NCI-H1417 (cell line): ENCODE measurements around the gene CTNNBIP1.
"Not testable (repeated sequence)": the region's sequence is repeated elsewhere in the genome, so short reads cannot be mapped to it uniquely, and the experiment has no call there.

ENCODE experiments used
- DNase-seq, 3 experiments: peaks; one replicate each; lab custom pipeline; 2025; lab: John Stamatoyannopoulos, UW

CTNNBIP1 gene

DNA sequence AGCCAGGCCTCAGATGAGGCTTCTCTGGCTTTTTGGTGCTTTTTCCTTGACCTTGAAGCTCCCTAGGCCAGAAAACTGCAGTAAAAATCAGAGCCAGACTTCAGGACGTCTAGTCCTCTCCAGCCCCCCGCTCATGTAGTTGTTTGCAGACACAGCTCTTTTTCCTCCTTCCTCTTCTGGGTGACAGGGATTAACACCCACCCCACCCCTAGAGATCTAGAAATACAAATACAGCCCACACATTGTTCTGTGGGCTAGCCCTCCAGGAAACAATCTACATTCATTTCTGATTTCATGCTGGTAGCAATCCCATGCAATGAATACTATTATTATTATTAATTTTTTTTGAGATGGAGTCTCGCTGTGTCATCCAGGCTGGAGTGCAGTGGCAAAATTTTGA is 76.4 kb downstream of the CTNNBIP1 start:
- no peak for DNase-seq

DNA sequence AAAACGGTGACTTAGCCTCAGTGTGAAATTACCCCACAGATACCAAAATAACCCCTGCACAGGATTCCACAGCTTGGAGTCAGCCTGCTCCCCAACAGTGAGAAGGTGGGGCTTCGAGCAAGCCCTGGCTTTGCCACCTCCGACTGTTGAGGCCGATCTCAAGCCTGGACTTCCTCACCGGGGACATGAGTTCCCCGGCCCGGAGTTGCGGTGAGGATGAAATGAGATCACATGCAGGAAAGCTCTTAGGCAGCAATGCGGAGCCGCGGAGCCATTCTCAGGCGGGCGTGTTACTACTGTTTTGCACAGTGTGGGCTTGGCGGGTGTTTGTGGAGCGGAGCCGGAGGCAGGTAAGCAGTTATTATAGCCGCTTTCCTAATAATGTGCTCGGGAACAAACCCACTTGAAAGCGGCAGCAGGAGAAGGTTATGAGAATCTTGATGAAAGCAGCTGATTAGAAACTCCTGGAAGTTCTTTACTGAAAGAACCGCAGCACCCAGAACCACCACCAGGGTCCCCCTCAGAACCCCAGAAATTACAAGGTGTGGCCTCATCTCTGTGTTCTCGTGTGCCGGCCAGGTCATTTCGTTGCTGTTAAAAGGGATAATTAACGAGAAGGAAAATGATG is 82.4 kb downstream of the CTNNBIP1 start:
- peak; percentile 54 to 70 (median 55) for DNase-seq

DNA sequence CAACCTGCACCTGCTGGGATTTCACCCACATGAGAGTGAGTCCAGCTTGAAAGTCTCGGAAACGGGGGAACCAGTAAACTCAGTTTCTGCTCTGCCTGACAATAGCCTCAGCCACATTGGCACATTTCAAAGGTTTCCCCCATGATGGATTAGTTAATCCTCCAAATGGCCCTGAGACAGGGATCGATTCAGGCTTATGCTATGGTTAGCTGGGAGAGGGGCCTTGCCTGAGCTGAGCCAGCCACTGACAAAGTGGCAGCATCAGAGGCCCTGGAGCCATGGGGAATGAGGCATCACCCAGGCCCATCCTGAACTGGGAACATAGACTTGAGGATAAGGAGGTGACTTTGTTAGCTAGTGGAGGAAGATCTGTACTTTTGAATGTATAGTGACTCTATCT is 83.5 kb downstream of the CTNNBIP1 start:
- no peak for DNase-seq

DNA sequence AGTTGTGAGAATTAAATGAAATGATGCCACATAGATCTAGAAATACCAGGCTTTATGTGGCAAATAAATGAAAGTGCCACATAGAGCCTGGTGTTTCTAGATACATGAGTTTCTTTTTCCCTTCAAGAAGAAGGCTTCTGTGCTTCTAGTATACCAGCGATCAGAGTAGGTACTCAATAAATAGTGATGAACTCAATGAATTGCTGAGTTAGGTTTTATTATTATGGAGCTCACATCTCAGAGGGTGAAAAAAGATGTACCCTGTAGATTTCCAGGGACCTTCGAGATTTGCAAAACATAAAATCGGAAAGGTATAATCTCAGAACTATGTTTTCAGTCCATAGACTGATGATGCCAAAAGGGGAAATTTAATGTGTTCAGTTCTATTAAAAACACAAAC is 84.0 kb downstream of the CTNNBIP1 start:
- DNase-seq: no peak

DNA sequence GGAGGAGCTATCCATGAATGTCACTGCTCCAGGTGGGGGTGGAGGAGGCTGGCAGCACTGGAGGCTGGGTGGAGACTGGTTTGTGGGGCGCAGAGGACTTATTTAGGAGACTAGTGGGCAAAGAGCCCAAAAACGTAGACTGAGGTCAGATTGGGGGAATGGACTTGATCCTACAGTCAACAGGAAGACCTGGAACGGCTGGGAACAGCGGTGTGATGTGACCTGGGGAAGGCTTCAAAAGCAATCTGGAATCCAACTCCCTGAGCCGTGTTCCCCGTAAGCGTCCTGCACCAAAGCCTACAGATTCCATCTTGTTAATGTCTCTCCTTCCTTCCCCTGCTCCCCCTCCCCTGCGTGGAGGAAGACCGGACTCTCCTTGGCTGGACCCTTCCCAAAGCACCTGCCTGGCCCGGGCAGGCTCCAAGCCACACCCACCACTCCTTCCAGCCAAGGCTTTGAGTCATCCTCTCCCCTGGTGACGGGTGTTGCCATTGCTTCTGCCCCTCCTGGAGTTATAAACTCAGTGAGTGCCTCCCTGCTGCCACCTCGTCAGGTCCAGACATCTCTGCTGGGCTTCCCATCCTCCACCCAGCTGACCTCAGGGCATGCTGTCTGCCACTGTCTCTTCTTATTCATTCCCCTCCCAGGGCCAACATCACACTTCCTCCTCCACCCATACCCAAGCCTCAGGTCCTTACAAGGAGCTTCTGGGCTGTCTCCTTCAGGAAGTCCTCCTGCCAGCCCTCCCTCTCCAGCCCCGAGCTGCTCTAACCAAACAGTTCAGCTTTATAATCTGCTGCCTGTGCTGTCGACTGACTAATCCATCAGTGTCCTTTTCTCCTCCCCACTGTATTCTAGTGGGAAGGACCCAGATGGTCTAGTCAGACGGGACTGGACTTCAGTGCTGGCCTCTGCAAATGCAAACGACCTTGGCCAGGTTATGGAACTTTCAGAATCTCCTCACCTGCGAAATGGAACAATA is 84.7 kb downstream of the CTNNBIP1 start:
- DNase-seq: peak; percentile 37 to 57 (median 56)

DNA sequence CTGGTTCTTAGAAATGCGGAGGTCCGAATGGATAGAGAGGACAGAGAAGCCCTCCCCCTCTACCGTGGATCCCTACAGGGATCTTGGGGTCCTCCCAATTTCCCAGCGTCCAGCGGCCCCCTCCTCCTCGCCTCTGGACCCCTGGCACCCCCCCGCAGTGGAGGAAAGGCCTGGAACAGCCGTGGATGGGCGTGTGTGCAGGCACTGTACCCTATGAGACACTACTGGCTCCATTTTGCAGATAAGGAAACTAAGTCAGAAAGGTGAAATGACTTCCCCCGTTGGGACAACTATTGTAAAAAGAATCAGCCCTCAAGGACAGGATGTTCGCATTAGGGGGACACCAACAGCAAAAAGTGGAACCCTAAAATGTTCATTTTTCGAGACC is 85.4 kb downstream of the CTNNBIP1 start:
- no peak for DNase-seq

DNA sequence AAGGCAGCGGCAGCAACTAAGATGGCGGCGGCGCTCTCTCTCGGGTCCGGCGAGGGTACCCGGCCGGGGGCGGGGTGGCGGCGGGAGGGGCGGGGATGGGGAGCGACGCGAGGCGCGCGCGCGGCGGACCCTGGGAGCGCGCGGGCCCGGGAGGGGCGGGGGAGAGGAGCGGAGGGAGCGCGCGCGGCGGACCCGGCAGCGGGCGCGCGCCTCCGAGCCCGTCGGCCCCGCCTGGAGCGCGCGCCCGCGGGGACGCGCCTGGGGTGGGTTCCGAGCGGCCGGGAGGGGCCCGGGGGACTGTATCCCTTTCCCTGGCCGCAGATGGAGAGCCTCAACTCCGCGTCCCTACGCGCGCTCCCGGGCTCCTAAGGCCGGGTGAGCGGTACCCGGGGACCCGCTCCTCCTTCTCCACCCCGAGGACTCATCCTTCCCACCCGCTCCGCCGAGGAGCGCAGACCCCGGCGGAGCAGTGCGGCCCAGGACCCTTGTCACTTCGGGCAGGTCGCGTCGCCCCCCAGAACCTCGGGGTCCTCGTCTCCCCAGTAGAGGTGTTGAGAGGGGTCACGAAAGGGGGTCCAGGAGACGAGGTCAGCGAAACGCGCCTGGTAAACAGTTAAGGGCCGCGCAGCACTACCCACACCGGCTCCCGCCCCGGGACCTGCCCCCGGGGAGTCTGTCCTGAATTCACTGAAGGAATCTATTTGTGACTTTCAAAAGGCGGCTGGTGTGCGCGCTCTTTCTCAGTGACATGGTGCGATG is 85.9 kb downstream of the CTNNBIP1 start, which contains the start of gene CLSTN1:
Gene CLSTN1 (minus strand): TSS at position 23 of the 759 bp plus-strand sequence. CDS start 232 bp downstream, outside the sequence.
- DNase-seq: peak; percentile 82 to 87 (median 84)

DNA sequence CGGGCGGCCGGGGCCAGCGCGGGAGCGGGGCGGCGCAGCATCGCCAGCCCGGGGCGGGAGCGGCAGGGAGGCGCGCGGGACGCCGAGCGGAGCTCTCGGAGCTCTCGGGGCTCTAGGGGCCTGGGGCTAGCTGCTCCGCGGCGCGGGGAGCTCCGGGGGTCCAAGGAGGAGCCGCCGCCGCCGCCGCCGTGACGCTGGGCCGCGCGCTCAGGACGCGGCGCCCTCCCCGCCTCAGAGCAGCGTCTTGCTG is 86.5 kb downstream of the CTNNBIP1 start:
- no peak for DNase-seq

DNA sequence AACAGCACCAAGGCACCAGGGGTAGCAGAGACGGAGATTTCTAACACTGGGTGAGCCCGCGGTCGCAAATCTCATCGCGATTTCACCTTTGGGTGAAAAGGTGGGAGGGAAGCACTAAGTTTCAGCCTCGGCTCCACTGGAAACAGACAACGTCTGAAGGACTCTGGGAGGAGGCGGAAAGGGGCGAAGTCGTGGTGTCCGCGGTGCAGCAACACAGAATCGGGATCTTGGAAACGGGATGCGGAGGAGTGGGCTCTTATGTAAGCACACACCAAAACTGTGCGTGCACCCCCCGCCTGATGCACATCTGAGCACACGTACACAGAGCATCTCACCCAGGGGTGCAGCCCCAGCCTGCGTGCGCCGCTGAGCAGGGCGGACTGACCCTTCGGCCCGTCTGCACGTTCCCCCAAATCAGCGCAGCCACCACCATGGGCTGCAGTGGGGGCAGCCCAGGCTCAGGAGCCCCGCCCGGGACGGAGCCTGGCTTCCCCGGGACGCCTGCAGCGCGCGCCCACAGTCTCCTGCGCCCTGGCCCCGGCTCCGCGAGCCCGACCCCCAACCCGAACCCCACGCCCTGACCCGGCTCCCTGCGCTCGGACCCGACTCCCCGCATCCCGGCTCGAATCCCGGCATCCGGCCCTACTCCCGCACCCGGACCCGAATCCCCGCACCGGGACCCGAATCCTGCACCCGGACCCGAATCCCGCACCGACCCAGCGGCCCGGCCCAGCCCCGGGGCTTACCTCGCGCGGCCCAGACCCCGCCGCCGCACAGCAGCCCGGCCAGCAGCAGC is 87.0 kb downstream of the CTNNBIP1 start:
- DNase-seq: peak; percentile 12 to 69 (median 60)

DNA sequence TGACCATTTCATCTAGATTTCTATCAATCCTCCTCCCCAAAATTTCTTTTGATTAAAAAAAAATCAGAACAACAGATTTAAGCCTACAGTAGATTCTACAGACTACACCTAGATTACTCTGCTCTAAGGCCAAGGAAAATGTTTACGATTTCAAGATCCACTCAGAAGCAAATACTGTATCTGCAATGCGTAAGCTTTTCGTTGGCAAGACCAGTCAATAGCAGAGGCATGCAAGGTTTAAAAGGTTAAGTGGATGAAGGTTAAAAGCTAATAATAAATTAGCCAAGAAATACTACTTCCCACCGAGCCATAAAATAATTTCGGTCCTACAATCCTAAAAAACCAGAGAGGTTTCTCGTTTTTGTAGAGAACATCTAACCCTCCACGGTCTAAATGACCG is 87.6 kb downstream of the CTNNBIP1 start:
- peak in 1 of 3 experiments; percentile 57 for DNase-seq

DNA sequence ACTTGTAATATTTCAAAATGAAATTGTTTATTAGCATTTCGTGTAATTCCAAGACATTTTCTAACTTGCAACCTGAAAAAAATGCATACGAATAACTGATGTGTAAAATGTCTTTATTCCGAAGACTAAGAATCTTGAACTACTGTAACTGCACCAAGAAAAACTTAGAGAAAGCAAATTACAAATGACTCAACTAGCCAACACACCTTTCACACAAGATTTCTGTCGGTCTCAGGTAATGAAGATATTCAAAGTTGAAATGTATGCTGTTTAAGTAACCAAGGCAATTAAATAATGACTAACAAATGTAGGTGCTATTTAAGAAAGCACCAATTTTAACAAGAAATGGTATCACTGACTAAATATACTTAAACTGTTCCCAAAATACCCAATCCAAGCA is 88.4 kb downstream of the CTNNBIP1 start:
- no peak for DNase-seq

DNA sequence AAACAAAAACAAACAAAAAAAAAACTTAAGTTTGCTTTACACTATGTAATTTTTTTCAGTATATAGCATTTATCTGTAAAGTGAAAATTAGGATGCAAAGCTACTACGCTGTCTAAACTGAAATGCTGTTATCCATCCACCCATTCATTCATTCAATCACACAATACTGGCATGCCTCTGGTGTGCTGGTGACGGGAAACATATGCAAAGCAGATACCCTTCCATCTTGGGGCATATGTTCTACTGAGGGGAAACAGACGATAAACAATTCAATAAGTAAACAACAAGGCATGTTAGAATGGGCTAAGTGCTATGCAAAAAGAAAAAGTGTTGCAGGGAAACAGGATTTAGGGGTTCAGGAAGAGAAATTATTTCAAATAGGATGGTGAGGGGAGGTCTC is 89.5 kb downstream of the CTNNBIP1 start:
- no peak for DNase-seq

DNA sequence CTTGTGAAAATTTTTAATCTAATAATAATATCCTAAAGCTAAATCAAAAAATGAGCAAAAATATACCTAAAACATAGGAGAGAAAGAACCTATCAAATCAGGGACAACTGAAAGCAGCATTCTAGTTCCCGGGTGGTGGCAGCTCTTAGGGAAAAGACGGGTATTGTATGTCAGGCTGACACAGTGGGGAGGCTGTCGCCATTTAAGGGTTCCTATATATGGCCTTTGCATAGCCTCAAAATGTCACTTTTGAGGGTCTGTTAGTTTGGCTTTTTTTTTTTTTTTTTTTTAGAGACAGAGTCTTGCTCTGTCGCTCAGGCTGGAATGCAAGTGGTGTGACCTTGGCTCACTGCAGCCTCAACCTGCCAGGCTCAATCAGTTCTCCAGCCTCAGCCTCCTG is 92.3 kb downstream of the CTNNBIP1 start:
- DNase-seq: no peak

DNA sequence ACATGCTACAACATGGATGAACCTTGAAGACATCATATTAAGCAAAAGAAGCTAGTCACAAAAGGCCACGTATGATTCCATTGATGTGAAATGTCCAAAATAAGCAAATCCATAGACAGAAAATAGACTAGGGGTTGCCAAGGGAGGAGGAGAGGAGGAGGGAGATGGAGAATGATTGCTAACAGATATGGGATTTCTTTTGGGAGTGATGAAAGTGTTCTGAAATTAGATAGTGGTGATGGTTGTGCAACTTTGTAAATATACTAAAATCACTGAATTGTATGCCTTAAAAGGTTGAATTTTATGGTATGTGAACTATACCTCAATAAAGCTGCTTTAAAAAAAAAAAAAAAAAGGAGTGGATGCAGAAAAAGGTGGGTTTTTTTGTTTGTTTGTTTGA is 93.9 kb downstream of the CTNNBIP1 start:
- no peak for DNase-seq

DNA sequence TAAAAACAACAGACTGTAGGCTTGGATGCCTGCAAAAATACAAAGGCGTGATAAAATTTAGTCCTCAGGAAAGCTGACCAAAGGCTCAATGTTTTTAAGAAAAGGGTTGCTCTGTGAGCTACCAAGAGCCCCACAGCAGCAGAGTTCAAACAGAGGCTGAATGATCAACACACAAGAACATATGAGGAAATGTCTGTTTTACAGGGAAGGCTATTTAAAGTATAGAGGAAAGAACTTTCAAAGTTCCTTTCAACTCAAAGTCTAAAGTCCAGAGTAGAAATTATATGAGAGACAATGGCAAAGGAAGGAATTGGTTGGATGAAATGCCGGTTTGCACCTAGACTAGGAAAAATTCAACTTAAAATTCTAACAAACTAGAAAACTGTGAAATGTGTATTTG is 94.9 kb downstream of the CTNNBIP1 start:
- DNase-seq: no peak

DNA sequence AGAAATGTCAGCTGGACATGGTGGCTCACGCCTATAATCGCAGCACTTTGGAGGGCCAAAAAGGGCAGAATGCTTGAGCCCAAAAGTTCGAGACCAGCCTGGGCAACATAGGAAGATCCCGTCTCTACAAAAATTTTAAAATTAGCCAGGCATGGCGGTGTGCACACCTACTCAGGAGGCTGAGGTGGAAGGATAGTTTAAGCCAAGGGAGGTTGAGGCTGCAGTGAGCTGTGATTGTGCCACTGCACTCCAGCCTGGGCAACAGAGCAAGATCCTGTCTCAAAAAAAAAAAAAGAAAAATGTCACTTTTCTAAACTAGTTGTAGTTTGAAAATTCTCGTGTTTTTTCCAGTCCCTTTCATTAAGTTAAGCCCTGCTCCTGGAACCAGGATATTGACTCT is 95.5 kb downstream of the CTNNBIP1 start:
- no peak for DNase-seq

DNA sequence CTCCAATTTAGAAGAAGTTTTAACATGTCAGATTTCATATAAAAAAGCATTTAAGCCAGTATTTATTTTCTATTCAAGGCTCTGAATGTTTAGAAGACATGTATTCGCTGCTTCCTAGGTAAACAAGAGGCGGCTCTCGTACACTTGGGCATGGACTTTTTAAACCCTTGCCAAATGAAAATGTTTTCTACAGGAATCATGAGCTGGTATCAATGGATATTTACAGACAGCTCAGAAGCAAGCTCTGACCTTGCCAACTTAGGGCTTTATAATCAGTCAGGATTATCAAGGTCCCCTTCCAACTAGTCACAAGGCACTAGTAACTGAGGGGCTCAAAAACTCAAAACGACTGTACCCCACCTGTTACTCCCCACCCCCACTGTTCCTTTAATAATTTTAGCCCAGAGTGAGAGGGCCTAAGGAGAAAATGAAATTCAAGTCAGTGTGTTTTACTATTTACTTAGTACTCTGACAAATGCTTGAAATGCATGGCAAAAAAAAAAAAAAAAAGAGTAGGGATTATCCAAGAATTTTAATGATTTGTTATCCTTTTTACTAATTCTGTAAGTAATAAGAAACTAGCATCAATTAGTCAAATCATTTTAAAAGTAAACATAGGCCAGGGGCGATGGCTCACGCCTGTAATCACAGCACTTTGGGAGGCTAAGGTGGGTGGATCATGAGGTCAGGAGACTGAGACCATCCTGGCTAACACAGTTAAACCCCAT is 98.7 kb downstream of the CTNNBIP1 start:
- DNase-seq: no peak

DNA sequence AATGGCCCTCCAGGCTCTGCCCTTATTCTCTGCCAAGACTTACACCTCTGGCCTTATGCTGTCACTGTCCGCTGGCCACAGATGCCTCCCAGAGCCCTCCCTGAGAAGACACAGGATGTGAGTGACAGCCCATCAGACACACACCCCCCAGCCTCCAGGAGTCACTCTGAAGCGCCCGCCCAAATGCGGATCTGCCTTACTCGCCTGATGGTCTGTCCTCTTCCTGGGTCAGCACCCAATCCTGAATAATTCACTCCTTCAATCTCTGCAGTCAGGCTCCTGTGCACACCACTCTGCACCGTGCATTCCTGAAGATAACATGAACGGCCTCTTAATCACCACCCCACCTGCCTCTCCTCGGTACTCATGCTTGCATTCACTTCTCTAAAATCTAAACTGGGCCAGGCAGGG is 101.0 kb downstream of the CTNNBIP1 start:
- DNase-seq: no peak

DNA sequence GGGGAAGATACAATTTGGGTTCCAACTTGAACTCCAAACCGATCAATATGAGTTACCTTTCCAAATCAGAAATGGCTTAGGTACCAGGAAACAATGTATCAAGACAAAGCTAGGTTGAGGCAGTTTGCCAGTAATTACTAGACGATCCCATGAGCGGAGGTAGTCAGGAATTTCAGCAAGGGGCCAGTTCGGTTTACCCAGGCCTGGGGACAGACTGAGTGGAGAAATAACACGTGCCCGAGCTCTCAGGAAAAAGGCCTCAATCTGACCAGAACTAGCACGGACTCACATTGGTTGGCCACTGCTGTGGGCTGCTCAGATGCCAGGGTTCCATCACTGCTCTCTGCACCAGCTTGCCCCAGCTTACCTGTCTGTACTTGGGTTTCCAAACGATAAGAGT is 101.6 kb downstream of the CTNNBIP1 start:
- no peak for DNase-seq

DNA sequence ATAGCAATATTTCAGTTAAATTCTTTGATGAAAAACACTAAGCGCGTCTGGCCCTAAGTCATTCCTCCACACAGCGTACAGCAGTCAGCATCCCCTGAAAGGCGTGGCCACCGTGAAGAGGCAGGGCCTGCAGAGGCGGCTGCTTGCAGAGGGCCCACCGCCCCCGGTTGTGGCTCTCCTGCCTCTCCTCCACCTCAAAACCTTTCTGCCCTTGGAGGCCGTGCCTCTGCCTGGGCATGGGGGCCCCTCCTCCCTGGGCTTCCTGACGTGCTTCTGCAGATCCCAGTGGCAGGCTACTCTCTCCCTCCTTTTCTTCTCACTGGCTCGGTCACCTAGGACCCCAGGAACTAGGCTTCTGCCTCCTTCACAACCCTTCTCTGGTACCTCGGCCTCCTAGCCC is 102.5 kb downstream of the CTNNBIP1 start:
- no peak for DNase-seq

DNA sequence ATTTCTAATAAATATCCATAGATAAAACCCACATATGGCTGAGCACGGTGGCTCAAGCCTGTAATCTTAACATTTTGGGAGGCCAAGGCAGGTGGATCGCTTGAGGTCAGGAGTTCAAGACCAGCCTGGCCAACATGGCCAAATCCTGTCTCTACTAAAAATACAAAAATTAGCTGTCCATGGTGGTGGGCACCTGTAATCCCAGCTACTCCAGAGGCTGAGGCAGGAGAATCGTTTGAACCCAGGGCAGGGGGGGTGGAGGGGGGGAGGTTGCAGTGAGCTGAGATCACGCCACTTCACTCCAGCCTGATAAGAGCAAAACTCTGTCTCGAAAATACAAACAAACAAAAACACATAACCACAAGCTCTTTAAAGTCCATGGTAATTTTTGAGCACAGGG is 104.1 kb downstream of the CTNNBIP1 start:
- DNase-seq: not testable (repeated sequence)
